Lower leg skin (tissue), 4 donors: Measurements from ENCODE around the gene MYNN. TPM values are rescaled to one million over a fixed set of nuclear protein-coding genes. Genes with fewer than 3 reads are reported as not detected.

ENCODE experiments used
- DNase-seq, 2 donors: peaks; one replicate each; pipeline ENCODE4 v3.0.0-alpha.2; 2019; ENCODE audit warnings: low spot score in 2 of 2
- H3K4me3 ChIP-seq: fragments of 200-600 bp; sonication (generic); 2 replicates; pipeline ENCODE4 v1.5.1; 2017; ENCODE audit warnings: mild to moderate bottlenecking, low read depth; ENCODE audit not compliant: poor library complexity, severe bottlenecking
- POLR2A ChIP-seq, 2 donors: fragments of 450-650 bp; IDR thresholded peaks; one replicate each; pipeline ENCODE4 v1.6.1; 2016 to 2017; ENCODE audit warnings: antibody characterized with exemption in 2 of 2, mild to moderate bottlenecking in 1 of 2, moderate library complexity in 1 of 2
- WGBS, 2 donors: methylation state at CpG; one replicate each; pipeline ENCODE4 v1.1.5; 2018; 5-methylcytosine and 5-hydroxymethylcytosine counted together
- intact Hi-C: fragments of 100-400 bp; cut with DNase I; formaldehyde crosslinking; loops from one replicate; pipeline ENCODE4 v1.15.0; 2023; ENCODE audit warnings: low total_unique reads
- total RNA-seq, 4 donors: library from RNA; depleted of rRNA; stranded (reverse); fragments of >200 nt; gene quantifications; one replicate each; pipeline ENCODE4 v1.1.0, GENCODE V29; 2016
- TF ChIP-seq, protein P1 (sequence below), 3 donors: fragments of 450-650 bp; IDR thresholded peaks; one replicate each; pipeline ENCODE4 v1.5.1; 2016; ENCODE audit warnings: antibody characterized with exemption in 3 of 3, mild to moderate bottlenecking in 3 of 3, moderate library complexity in 2 of 3

Gene MYNN
- total RNA-seq, 4 donors from 2014 or later, result 13.2 to 16.6 (median 14.8) TPM

- WGBS, 2 donors, result 77 to 96% methylated on average over 4 of the region's 4 CpGs
- intact Hi-C loops, result no loop called here
Measured at GRCh38 chr3:169827712-169828111, 54.5 kb downstream of the MYNN start.

DNA sequence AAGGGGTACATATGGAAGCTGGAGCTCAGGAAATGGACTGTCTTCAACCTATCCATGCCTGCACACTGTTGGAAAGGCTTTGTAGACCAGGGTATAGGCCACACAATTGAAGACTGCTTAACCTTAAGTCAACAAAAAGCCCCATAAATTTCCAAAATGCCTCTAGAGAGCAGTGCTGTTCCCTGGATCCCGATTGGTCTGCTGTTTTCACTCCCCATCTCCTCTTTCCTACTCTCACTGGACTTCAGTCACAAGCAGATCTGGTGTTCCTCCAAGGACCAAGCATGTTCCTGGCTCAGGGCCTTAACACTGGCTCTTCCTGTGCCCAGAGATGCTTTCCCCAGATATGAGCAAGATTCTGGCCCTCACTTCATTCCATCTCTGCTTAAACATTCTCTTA is 62.3 kb downstream of the MYNN start:
- intact Hi-C loops, result no loop called here
- no peak overlapping the region for H3K4me3 ChIP-seq
- DNase-seq, result no peak
- TF ChIP-seq, protein P1, sequence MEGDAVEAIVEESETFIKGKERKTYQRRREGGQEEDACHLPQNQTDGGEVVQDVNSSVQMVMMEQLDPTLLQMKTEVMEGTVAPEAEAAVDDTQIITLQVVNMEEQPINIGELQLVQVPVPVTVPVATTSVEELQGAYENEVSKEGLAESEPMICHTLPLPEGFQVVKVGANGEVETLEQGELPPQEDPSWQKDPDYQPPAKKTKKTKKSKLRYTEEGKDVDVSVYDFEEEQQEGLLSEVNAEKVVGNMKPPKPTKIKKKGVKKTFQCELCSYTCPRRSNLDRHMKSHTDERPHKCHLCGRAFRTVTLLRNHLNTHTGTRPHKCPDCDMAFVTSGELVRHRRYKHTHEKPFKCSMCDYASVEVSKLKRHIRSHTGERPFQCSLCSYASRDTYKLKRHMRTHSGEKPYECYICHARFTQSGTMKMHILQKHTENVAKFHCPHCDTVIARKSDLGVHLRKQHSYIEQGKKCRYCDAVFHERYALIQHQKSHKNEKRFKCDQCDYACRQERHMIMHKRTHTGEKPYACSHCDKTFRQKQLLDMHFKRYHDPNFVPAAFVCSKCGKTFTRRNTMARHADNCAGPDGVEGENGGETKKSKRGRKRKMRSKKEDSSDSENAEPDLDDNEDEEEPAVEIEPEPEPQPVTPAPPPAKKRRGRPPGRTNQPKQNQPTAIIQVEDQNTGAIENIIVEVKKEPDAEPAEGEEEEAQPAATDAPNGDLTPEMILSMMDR (IDR thresholded peaks at IDR 0.05), result no peak
- no peak for TF ChIP-seq POLR2A (IDR thresholded peaks at IDR 0.05)
- WGBS, 2 donors, result 39 to 79% methylated on average over 1 of the region's 1 CpG

More at GRCh38 chr3:169827712-169828111, 54.5 kb downstream of the MYNN start:
- no peak for DNase-seq
- H3K4me3 ChIP-seq, result no peak overlapping the region
- TF ChIP-seq, protein P1 (IDR thresholded peaks at IDR 0.05), result no peak
- no peak for TF ChIP-seq POLR2A (IDR thresholded peaks at IDR 0.05)

DNA sequence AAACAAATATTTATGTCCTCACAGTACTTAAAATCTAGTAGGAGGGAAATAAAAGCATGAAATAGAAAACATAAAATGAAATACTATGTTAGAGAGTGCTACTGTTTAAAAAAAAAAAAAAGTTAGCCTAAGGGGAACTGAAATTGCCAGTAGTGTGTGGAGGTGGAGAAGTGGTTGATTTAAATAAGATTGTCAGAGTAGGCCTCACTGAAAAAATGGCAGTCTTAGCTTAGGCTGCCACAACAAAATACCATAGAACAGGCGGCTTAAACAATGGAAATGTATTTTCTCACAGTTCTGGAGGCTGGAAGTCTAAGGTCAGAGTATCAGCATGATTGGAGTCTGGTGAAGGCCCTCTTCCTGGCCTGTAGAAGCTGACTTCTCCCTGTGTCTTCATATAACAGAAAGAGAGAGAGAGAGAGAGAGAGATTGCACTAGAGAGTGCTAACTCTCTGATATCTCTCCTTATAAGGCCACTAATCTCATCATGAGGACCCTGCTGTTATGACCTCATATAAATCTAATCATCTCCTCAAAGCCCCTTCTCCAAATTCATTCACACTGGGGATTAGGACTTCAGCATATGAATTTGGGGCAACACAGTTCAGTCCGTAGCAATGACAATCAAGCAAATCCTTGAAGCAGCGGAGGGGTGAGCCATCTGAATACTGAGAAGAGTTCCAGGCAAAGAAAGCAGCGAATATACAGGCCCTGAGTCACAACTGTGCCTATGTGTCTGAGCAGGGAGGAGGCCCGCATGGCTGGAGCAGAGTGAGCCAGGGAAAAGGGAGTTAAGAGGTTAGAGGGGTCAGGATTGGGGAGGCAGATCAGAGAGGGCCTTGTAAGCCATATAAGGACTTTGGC is 63.1 kb downstream of the MYNN start:
- no peak overlapping the region for H3K4me3 ChIP-seq
- DNase-seq, result no peak
- 78 to 80% methylated on average over 5 of the region's 5 CpGs for WGBS, 2 donors
- intact Hi-C loops, result no loop called here
- TF ChIP-seq, protein P1 (IDR thresholded peaks at IDR 0.05), result no peak
- TF ChIP-seq POLR2A (IDR thresholded peaks at IDR 0.05), result no peak

DNA sequence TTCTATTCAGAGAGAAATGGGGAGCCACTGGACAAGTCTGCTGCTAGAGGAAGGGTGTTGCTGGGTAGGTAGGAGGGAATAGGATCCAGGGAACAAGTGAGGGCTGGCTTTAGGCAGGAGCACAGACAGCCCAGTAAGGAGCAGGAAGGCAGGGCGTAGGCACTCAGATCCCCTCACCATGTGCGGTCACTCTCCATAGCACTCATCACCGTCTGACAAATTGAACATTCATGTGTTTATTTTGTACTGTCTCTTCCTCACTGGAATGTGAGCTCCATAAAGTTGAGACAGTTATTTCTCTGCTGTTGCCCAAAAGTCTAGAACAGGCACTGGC is 63.7 kb downstream of the MYNN start:
- no peak overlapping the region for H3K4me3 ChIP-seq
- intact Hi-C loops, result no loop called here
- WGBS, 2 donors, result 84 to 89% methylated on average over 3 of the region's 3 CpGs
- no peak for DNase-seq
- TF ChIP-seq, protein P1 (IDR thresholded peaks at IDR 0.05), result no peak
- no peak for TF ChIP-seq POLR2A (IDR thresholded peaks at IDR 0.05)

GRCh38 chr3:169838511-169839030 is 65.4 kb downstream of the MYNN start:
- DNase-seq, result no peak
- no peak overlapping the region for H3K4me3 ChIP-seq
- intact Hi-C loops, result no loop called here
- TF ChIP-seq, protein P1 (IDR thresholded peaks at IDR 0.05), result no peak
- TF ChIP-seq POLR2A (IDR thresholded peaks at IDR 0.05), result no peak
- 93 to 100% methylated on average over 1 of the region's 1 CpG for WGBS, 2 donors

Other genes with a start within 250 kb of the MYNN start
- gene MECOM, start 109.7 kb upstream of the MYNN start, total RNA-seq, result 1 to 10 TPM; 3.9 to 8.2 (median 5.5) TPM
- 100 to 1,000 TPM in 2 of 4 donors, 10 to 100 TPM in 2; 69.6 to 342 (median 107) TPM for gene TERC, start 8.3 kb upstream of the MYNN start, total RNA-seq
- gene ACTRT3, start 3.8 kb upstream of the MYNN start, total RNA-seq, result under 1 TPM; 0.19 to 0.65 (median 0.26) TPM
- not detected for gene LRRIQ4, start 39.5 kb downstream of the MYNN start, total RNA-seq
- 1 to 10 TPM in 1 of 4 donors, under 1 TPM in 2, not detected in 1; 0.34 to 1.8 (median 0.34) TPM for gene LRRC34, start 39.5 kb downstream of the MYNN start, total RNA-seq
- not detected for gene LRRC31, start 96.5 kb downstream of the MYNN start, total RNA-seq
- not detected for gene SAMD7, start 138.2 kb downstream of the MYNN start, total RNA-seq
- 10 to 100 TPM; 16.5 to 28.8 (median 22.8) TPM for gene SEC62, start 193.4 kb downstream of the MYNN start, total RNA-seq